GM21619 (cell line): Measurements from ENCODE around the gene BNIP5.

Source experiments
- ATAC-seq: cut with Tn5 transposase; IDR thresholded peaks from one replicate; pipeline ENCODE4 v1.9.1; 2021; ENCODE audit not compliant: unreplicated experiment

The BNIP5 gene

DNA sequence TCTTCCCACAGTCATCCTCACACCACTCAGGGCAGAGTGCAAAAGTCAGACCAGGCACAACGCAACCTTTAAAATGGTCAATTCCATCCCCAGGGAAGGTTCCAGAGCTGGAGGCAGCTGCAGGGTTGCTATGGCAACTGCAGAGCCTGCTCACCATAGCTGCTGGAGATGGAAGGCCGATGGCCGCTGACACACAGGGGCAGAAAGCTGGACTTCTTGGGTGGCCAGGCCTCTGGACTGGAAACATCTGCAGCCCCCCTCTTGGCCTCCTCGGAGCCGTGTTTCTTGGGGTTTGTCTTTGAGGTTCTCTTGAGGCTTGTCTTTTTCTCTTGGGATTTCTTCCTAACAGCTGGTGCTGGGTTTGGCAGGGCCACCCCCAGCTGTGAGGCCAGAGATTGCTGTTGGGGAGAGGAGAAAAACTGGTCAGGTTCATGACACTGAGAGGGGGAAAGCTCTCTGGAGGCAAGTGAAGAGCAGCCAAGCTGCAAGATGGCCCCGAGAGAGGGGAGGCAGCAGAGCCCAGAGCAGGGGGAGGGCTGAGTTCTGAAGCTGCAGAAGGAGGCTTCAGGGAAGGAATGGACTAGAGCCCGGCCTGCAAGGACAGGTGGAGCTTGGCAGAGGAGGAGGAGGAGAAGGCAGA, 10.2 kb downstream of the BNIP5 start:
- no peak for ATAC-seq

DNA sequence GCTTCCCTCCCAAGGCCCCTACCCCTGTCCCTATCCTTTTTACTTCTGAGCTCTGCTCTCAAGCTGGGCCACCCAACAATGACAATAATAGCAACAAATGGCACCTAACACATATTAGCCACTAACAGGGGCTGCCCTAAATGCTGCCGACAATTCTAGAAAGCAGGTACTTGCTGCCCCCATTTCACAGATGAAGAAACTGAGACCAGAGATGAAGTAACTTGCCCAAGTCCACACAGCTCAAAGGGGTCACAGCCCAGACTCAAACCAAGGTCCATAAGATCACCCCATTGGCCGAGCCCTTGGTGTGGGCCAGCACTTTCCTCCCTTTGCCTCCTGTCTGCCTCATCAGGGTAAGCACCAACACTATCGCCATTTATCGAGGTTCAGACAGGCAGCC, 12.0 kb downstream of the BNIP5 start:
- no peak for ATAC-seq

- ATAC-seq = no peak
These were observed 12.5 kb downstream of the BNIP5 start for GRCh38 chr6:36324191-36324590.

DNA sequence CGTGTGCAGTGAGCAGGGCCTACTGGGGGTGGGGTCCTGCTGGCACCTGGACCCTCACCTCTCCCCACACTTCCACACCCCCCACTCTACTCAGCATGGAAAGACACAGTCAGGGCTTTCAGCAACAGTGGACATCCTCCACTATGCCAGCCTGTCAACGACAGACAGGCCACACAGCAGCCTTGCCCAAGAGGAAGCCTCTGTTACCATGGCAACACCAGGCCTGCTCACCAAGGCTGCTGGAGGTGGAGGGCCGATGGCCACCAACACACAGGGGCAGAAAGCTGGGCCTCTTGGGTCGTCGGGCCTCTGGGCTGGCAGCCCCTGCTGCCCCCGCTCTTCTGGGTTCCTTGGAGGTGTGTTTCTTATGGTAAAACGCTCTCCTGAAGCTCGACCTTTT, 13.6 kb downstream of the BNIP5 start:
- ATAC-seq = no peak

- no peak for ATAC-seq
These were observed 14.1 kb downstream of the BNIP5 start for GRCh38 chr6:36322591-36322990.

DNA sequence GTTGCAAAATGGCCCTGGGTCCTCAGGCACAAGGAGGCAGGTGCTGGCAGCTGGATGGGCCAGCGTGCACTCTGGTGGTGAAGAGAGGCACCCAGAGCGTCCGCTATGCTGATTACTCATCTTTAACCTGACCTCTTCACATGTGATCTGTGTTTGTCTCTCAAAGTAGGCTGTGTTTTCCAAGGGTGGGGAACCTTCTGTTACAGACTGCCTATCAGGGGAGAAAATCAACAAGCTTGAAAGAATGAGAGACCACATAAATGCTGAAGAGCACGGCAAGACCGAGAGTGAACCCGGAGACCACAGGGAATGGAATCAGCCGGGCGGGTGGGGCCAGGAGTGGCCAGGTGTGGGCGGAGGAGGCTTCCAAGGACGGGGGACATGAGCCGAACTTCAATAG, 16.2 kb downstream of the BNIP5 start:
- no peak for ATAC-seq

DNA sequence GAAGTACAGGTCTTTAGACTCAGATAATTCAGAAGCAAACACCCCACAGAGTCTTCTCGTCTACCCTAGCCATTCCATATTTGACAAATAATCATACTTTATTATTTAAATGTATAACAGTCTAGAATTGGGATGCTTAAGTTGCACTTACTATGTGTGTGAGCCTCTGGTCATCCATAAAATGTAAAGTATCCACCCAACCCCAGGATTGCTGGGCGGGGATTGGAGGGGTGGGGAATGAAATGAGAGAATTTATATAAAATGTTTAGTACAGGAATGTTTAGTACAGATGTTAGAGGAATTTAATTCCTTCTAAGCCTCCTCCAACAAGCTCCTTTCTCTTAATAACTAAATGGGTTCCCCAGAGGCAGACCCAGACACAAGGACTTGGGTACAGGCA, 16.9 kb downstream of the BNIP5 start:
- no peak for ATAC-seq

DNA sequence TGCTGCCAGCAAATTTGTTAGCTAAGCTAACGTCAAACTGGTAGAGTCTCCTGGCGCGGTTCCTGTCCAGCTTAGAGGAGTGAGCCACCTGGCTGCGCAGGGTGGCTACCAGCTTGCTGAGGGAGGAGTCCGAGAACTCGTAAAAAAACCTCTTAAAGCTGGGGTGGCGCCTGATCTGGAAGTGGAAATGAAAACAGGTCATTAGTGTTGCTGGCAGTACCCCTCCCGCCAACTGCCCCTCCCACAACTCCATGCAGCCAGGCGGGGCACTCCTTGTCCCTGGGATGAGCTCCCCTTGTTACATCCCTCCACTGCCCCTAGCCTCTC, 17.3 kb downstream of the BNIP5 start:
- no peak for ATAC-seq

GRCh38 chr6:36318690-36319435, 17.8 kb downstream of the BNIP5 start:
- ATAC-seq = no peak

GRCh38 chr6:36317623-36318022, 19.1 kb downstream of the BNIP5 start:
- no peak for ATAC-seq

DNA sequence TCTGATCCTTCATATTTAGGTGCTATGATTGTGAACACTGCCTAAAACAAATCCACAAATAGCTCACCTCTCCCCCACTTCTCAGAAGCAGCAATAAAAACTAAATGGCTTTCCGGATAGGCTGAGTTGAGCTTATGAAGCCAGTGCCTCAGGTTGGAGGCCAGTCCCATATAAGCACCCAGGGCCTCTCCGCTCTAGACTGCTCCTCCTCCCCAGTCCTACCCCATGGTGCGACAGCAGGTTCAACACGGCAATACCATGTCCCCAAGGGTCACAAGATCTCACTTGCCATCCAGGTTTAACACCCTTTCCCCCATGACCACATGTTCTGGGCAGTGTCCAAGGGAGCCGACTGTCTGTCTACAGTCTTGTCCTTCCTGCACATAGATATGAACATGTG, 20.8 kb downstream of the BNIP5 start:
- ATAC-seq = no peak

GRCh38 chr6:36314221-36315014, 22.3 kb downstream of the BNIP5 start:
- no peak for ATAC-seq

- ATAC-seq = no peak
These were observed 23.1 kb downstream of the BNIP5 start for GRCh38 chr6:36313649-36313936.

- no peak for ATAC-seq
These were observed 23.6 kb downstream of the BNIP5 start for GRCh38 chr6:36312854-36313648.

GRCh38 chr6:36309900-36310299, 26.8 kb downstream of the BNIP5 start:
- ATAC-seq = no peak

DNA sequence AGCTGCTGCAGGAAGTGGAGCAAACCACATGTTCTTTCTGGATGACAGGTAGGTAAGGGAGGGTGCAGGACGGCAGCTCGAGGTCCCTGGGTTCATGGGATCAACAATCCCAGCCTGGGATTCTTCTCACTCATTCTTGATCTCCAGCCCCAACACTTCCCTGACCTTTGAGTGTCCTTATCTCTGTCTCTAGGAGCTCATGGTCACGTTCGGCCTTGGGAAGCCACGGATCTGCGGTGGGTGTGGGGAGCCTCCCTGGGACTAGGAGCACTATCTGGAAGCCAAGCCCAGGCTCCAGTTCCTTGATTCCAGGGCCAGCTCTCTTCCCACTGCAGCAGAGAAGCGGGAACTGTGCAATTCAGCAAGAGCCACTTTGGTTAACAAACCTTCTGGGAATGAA, 27.5 kb downstream of the BNIP5 start:
- no peak for ATAC-seq

- no peak for ATAC-seq
These were observed 28.2 kb downstream of the BNIP5 start for GRCh38 chr6:36308514-36308913.

DNA sequence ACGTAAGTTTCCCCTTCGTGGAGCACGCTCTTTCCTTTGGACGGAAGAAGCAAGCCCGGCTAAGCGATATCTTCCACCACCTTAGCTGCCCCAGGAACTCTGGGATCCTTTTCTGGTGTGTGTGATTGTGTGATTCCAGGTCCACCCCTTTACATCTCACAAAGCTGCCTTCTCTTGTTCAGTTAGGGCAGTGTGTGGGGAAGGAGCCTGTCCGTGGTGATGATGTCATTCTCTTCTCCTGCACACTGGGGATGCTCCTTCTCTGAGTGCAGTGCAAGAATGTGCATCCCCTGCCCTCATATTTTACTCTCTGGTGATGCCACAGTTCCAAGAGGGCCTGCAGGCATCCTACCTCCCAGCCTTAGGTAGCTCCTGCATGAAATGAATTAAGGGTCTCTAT, 30.3 kb downstream of the BNIP5 start:
- no peak for ATAC-seq

GRCh38 chr6:36305885-36306284, 30.8 kb downstream of the BNIP5 start:
- ATAC-seq = no peak

GRCh38 chr6:36302227-36302976, 34.3 kb downstream of the BNIP5 start:
- peak; percentile 76 for ATAC-seq

DNA sequence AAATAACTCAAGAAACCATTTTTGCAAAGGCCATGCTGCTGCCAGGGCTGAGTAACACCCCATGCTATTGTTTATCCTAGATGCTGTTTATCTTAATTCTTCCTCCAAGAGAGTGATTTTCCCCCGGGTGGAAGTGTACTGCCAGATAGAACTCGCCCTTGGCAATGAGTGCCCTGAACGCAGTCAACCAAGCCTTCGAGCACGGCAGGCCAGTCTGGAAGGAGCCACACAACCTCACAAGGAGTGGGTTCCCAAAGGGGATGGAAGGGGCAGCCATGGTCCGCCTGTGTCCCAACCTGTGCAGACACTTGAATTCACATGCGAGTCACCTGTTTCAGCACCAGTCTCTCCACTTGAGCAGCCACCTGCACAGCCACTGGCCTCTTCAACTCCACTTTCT, 34.9 kb downstream of the BNIP5 start:
- no peak for ATAC-seq
